Stimulated activated CD4-positive, alpha-beta T cell treated with anti-CD3 and anti-CD28 coated beads, Interleukin-1b, Interleukin-23, amount 100 ng/mL, for 24 hours (primary cell): ENCODE data around the gene PLCG2.
"Not testable (repeated sequence)": the region's sequence is repeated elsewhere in the genome, so short reads cannot be mapped to it uniquely, and the experiment has no call there.

Experiments
- DNase-seq, 4 experiments: peaks; one replicate each; pipeline ENCODE4 v3.0.0-alpha.2; 2020; ENCODE audit warnings: low read depth in 4 of 4, low spot score in 1 of 4

PLCG2 gene

DNA sequence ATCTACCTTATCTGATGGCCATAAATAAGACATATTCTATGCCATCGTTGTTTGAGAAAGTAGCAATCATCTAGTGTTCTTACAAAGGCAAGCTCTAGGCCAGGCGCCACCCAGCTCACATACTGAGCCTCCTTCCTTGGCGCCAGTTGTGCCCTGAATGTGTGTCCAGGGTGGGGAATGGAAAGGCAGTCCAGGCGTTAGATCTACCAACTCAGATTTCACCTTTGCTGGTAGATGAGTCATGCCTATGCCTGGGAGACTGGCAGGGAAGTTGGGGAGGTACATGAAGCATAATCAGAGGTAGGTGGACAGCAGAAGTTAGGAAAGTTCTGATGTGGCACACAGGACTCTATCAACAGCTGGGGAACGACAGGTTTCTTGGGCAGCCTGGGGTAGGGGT is 208.6 kb downstream of the PLCG2 start:
- no peak for DNase-seq

DNA sequence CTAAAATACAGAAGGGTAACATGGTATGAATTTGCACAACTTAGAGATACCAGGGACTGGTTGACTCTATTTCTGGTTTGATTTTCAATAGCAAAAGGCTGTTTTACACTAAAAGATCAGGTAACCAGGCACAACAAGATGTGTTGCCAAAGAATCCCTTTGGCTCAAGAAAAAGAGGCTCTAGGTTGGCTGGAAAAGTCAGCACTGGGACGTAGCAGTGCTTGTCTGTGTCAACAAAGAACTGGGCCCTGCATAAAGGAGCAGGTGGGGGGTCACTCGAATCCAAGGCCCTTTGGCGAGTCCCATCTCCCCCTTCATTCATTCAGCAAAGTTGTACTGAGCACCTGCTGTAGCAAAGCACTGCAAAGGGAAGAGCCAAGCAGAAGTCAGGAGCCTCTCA is 213.8 kb downstream of the PLCG2 start:
- DNase-seq: no peak

DNA sequence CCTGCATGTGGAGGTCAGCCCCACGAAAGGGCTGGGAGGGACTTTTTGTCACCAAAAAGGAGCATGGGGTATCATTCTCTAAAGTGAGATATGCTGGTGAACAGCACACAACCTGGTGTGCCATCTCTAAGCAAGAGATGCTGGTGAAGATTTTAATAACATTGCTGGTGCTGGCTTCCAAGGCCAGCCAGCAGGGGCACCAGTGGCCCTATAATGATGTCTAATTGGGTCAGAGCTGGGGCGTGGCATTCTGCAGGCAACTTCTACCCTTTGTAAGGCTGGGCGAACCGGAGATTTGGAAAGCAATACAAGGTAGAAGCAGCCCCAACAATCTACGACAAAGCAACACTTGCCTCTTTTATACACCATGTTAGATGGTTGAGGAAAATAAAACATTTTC is 215.4 kb downstream of the PLCG2 start:
- DNase-seq: no peak

DNA sequence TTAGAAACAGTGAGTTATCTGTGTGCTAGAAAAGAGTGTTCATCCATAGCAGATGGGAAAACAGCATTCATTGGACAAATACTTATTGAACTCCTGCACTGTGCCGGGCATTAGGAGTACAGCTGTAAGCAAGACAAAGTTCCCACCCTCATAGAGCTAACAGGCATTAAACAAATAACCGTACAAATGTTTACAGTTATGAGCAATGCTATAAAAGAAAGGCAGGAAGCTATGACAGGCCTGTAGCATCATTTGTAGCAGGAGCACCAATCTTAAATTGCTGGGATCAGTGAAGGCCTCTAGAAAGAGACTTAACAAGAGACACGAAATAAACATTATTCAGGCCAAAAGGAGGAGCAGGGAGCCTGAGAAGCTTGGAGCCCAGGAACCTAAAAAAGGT is 216.6 kb downstream of the PLCG2 start:
- no peak for DNase-seq

DNA sequence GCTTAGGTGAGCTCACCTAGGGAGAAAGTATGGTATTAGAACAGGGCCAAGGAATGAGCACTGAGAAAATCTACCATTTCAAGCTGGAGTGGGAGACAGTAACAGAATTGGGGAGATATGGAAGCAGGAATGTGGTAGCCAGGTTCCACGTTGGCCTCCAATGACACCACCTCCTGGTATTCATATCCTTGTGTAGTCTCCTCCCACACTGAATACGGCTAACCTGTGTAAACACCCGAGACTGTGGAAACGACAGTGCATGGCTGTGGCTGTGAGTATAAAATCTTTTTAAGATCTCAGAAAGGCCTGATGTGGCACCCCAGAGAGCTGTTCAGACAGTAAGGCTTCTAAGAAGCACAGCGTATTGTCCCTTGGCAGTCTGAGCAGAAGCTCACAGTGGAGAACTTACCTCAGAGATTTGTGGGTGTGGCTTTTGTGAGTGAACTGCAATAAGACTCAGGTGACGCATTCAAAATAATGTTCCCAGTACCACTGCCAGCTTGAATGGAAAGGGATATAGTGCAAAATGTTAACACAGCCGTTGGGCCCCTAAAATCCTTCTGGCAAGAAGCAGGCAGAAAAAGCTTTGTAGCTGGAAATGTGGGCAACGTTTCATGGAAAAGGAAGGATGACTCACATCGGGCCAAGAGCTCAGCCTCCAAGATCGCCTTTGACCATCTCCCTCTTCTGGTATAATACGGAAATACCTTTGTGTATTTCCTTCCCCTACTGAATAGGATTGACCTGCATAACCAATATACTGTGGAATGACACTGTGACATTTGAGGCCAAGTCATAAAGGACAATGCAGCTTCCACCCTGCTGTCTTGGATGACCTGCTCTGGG is 217.8 kb downstream of the PLCG2 start:
- DNase-seq: no peak

DNA sequence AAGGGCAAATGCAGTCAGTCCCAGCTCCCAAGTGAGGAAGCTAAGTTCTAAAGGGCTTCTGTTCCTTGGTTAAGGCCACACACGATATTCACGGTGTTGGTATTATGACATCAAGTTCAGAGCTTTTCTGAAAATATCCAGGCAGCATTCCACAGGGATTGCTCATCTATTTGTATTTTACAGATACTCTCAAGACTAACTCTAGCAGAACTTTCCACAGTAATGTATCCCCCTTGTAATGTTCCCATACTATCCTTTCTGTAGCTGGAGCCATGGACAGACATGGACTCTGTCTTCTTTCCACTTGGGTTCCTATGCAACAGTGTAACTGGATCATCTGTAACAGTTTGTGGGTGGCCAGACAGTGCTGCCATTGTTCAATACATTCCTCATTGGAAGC is 218.6 kb downstream of the PLCG2 start:
- no peak for DNase-seq

DNA sequence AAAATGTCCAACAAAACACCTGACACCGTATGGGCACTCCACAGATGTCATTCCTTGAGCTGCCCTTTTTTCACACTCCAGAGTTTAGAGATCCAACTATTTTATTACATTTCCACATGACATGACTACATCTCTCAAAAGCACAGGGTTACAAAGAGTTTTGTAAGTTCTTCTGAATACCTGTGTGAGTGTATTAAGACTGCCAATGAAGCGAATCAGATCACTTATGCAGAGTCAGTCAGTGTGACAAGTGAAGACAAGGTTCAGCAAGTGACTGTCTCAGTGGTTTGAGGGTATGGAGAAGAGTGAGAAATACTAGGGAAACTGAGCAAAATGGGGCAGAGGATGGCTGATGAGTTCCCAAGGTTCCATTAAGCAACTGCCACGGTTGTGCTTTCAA is 223.7 kb downstream of the PLCG2 start:
- DNase-seq: no peak

DNA sequence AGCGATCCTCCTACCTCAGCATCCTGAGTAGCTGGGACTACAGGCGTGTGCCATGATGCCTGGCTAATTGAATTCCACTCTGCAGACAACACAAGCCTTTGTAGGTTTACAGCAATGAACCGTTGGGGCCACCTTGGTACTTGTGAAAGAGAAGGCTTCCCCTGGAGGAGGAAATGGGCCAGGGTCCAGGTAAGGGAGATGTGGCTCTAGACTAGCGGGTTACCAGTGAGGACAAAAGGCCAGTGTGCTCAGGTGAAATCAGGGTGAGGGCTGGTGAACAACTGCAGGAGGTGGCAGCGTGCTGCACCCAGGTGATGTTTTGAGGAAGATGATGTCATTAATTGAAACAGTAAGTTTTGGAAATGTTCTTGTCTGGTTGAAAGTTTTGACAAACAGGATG is 225.5 kb downstream of the PLCG2 start:
- DNase-seq: no peak

DNA sequence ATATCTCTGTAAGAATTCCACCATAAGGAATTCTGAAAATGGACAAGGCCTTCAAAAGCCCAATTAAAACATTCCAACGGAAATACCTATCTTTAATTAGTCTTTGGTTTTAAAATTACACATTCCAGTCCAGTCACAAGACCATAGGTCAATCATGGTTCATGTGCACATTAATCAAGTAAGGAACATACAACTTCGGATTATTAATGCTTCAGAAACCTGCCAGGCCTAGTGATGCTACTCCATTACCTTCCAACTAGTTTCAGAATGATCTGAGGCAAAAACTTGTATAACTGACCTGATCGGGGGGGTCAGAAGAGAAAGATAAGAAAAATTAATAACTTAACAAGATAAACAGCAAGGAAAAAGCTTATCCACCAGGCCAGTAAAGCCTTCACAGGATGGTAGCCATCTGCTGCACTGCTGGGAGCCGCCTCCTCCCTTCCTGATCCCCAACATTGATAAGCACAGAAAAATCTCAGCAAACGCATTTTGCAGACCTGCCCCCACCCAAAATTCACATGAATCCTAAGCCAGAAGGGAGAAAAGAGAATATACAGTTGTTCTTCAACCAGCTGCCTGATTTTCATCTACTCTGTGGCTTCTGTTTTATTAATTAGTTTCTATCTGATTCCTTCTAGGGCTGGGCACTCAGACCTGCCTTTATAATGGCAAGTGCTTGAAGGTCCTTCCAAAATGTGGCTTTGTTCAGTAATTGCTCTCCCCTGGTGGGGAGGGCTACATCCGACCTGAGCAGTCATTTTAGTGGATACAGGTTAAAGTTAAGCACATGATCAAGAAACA is 226.1 kb downstream of the PLCG2 start:
- no peak for DNase-seq

DNA sequence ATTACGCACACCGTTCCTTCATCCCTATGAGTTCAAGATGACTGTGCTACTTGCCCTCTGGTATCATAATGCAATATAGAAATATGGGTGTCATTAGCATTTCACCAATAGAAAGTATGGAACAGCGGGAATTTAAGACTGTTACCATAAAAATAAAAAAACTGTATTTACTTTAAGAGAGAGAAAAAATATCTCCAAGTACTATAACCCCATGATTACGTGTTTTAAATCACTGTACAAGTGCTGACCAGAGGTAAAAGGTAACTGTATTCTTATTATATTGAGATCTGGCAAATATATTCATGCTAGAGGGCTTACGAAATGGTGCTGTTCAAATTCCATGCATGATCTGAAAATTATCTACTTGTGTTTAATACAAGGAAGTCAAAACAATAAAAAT is 226.9 kb downstream of the PLCG2 start:
- DNase-seq: no peak

DNA sequence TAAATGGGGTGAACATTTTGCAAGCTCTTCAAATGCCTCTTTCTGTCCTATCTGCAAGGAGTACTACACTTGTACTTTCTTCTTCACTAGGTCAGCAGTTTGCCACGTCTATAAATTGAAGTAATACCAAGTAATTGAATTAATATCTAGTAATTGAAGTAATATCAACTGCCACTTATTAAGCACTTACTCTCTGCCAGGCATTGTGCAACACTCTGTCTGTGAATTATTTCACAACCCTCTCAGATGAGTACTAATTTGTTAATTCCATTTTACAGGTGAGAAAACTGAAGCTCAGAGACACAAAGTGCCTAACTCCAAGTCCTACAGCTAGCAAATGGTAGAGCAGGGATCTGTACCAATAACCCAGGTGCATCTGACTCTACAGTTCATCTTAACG is 228.1 kb downstream of the PLCG2 start:
- DNase-seq: no peak

DNA sequence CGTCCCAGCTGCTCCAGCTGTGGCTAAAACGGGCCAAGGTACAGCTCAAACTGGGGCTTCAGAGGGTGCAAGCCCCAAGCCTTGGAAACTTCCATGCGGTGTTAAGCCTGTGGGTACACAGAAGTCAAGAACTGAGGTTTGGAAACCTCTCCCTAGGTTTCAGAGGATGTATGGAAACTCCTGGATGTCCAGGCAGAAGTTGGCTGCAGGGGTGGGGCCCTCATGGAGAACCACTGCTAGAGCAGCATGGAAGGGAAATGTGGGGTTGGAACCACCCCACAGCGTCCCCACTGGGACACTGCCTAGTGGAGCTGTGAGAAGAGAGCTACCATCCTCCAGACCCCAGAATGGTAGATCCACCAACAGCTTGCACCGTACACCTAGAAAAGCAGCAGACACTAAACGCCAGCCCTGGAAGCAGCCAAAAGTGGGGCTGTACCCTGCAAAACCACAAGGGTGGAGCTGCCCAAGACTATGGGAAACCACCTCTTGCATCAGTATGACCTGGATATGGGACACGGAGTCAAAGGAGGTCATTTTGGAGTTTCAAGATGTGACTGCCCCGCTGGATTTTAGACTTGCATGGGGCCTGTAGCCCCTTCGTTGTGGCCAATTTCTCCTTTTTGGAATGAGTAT is 230.0 kb downstream of the PLCG2 start:
- no peak for DNase-seq

DNA sequence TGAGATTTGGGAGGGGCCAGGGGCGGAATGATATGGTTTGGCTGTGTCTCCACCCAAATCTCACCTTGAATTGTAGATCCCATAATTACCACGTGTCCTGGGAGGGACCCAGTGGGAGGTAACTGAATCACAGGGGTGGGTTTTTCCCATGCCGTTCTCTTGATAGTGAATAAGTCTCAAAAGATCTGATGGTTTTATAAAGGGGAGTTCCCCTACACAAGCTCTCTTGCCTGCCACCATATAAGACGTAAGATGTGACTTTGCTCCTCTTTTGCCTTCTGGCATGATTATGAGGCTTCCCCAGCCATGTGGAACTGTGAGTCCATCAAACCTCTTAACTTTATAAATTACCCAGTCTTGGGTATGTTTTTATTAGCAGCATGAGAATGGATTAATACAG is 230.7 kb downstream of the PLCG2 start:
- not testable (repeated sequence) for DNase-seq

DNA sequence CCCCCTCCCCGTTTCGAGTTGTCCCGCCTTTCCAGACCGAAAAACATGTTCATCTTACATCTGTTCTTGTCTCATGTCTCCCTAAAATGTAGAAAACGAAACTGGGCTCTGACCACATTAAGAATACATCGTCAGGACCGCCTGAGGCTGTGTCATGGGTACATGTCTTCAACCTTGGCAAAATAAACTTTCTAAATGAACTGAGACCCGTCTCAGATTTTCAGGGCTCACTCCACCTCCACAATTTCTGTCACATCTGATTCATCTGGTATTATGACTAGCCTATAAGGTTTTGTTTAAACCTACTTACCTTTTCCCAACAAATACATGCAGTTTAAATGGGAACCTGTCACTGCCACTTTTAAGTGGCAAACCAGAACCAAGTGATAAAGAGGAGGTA is 231.6 kb downstream of the PLCG2 start:
- DNase-seq: no peak

DNA sequence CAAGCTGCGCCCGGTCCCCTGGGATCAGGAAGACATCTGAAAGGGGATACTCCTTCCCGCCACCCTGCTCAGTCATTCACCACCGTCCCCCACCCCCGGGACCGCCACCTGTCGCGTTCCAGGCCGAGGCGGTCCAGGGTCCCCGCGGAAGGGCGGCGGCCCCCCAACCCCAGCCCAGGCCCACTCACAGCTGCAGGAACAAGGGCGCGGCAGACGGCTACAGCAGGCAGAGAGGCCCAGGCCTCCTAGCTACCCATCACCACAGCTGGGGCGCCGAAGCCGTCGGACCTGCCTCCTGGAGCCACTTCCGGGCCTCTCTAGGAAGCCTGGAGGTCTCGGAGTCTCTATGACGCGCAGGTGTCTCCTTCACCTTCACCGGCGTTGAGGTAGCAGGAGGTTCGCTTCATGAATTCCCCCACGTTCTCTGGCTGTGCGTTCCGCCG is 232.1 kb downstream of the PLCG2 start, which contains the start of gene SDR42E1:
SDR42E1 (minus strand) TSS at position 272 of the 443 bp plus-strand sequence. CDS start 10,612 bp downstream, outside the sequence.
- peak in 3 of 4 experiments; percentile 40 to 48 (median 47) for DNase-seq
